CD4-positive, alpha-beta T cell treated with Interferon gamma for 1 hour (primary cell): ENCODE results near the gene VWC2.
"Not testable (repeated sequence)": the region's sequence is repeated elsewhere in the genome, so short reads cannot be mapped to it uniquely, and the experiment has no call there.

Source experiments
- DNase-seq: peaks from one replicate; pipeline ENCODE4 v3.0.0-alpha.2; 2020

The VWC2 gene

GRCh38 chr7:49787980-49788379 lies 14.5 kb downstream of the VWC2 start:
- no peak for DNase-seq

- no peak for DNase-seq
Measured at GRCh38 chr7:49788455-49789059, 15.1 kb downstream of the VWC2 start.

GRCh38 chr7:49789736-49790135 lies 16.3 kb downstream of the VWC2 start:
- no peak for DNase-seq

- no peak for DNase-seq
Measured at GRCh38 chr7:49790209-49790608, 16.8 kb downstream of the VWC2 start.

GRCh38 chr7:49791088-49791741 lies 17.8 kb downstream of the VWC2 start:
- DNase-seq = no peak

GRCh38 chr7:49797987-49798660 lies 24.7 kb downstream of the VWC2 start:
- no peak for DNase-seq

- DNase-seq = no peak
Measured at GRCh38 chr7:49800031-49800430, 26.6 kb downstream of the VWC2 start.

- no peak for DNase-seq
Measured at GRCh38 chr7:49802600-49802999, 29.2 kb downstream of the VWC2 start.

GRCh38 chr7:49803812-49804211 lies 30.4 kb downstream of the VWC2 start:
- DNase-seq = no peak

GRCh38 chr7:49805371-49806007 lies 32.1 kb downstream of the VWC2 start:
- no peak for DNase-seq

- no peak for DNase-seq
Measured at GRCh38 chr7:49812534-49812933, 39.1 kb downstream of the VWC2 start.

- DNase-seq = no peak
Measured at GRCh38 chr7:49817279-49817678, 43.8 kb downstream of the VWC2 start.

- no peak for DNase-seq
Measured at GRCh38 chr7:49821181-49821580, 47.7 kb downstream of the VWC2 start.

- DNase-seq = no peak
Measured at GRCh38 chr7:49822856-49823255, 49.4 kb downstream of the VWC2 start.

- DNase-seq = no peak
Measured at GRCh38 chr7:49823566-49823965, 50.1 kb downstream of the VWC2 start.

GRCh38 chr7:49839863-49840645 lies 66.6 kb downstream of the VWC2 start:
- DNase-seq = no peak

GRCh38 chr7:49840751-49841405 lies 67.4 kb downstream of the VWC2 start:
- no peak for DNase-seq

- DNase-seq = no peak
Measured at GRCh38 chr7:49845626-49846025, 72.2 kb downstream of the VWC2 start.

GRCh38 chr7:49848211-49848841 lies 74.9 kb downstream of the VWC2 start:
- no peak for DNase-seq

GRCh38 chr7:49850921-49851613 lies 77.6 kb downstream of the VWC2 start:
- no peak for DNase-seq

- DNase-seq = not testable (repeated sequence)
Measured at GRCh38 chr7:49851614-49851934, 78.1 kb downstream of the VWC2 start.
